AML-193 (cell line): ENCODE data around the gene EMILIN2.

ENCODE experiments used
- DNase-seq, 2 experiments: peaks; one replicate each; lab custom pipeline; 2025; lab: John Stamatoyannopoulos, UW

EMILIN2 gene

DNA sequence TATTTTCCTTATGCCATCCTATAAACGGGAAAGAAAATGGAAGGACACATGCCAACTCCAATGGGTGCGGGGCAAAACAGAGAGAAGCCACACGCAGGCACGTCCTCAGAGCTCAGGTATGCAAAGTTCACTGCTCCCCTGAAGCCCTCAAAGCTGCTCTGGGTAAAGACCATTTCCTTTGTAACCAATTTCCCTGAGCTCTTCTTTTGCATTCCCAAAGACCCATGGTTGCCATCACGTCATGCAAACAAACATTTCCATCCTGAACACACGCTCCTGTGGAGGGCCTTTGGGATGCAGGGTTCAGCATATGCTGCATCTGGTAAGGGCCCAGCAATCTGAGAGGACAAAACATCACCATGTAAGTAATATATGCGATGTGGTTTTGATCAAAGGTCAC, 69.4 kb downstream of the EMILIN2 start:
- DNase-seq: no peak

GRCh38 chr18:2917259-2918047, 70.6 kb downstream of the EMILIN2 start:
- DNase-seq: no peak

GRCh38 chr18:2918761-2919550, 72.2 kb downstream of the EMILIN2 start:
- no peak for DNase-seq

- DNase-seq: no peak
These were observed 72.8 kb downstream of the EMILIN2 start for GRCh38 chr18:2919600-2919999.

DNA sequence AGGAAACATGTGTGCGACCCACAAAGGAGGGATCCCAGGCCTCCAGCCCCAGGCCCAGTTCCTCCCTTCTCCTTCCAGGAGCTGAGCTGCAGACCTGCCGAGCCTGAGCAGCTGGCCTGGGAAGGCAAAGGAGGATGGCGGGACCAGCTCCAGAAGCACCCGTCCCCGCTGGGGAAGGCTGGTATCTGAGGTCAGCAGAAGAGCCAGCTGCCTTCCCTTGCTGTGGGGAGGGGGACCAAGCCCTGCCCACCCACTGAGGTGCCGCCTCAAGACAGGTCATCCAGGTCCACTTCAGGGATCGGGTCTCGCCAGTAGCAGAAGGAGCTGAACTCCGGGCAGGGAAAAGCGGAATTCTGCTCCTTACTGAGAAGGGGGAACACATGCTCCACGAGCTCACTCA, 73.2 kb downstream of the EMILIN2 start:
- DNase-seq: no peak

GRCh38 chr18:2920546-2921343, 73.9 kb downstream of the EMILIN2 start:
- DNase-seq: no peak

DNA sequence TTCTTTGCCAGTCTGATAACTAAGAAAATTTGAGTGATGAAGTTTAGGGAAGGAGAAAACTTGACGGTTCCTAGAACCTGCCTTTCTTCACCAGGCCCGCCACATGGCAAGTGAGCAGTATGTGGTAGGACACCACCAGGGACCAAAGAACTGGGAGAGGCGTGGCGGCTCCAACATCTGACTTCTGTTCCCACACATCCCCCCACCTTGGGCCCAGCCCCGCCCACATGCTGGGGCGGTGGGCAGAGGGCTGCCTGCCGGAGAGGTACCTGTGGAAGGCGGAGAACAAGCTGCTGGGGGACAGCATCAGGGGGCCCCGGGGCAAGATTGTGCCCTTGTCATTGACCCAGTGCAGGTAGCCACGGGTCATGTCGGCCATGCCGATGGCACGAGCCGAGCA, 75.0 kb downstream of the EMILIN2 start:
- DNase-seq: no peak

DNA sequence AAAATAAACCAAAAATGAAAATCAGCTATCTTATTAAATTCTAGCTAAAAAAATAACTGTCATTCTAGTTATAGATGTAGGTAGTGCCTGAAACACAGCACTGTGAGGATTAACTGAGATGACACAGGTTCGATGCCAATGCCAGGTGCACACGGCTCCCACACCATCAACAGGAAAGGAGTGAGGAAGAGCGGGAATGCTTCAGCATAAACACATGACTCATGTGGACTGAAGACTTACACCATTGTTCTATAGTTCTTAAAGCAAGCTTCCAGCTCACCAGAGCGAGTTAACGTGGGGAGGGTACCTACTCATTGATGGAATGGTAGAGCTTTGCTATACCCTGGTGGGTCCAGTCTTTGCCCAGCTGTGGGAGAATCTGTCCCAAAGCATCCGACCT, 76.7 kb downstream of the EMILIN2 start:
- DNase-seq: no peak

- no peak for DNase-seq
These were observed 78.1 kb downstream of the EMILIN2 start for GRCh38 chr18:2924920-2925319.

- no peak for DNase-seq
These were observed 79.7 kb downstream of the EMILIN2 start for GRCh38 chr18:2926528-2926927.

DNA sequence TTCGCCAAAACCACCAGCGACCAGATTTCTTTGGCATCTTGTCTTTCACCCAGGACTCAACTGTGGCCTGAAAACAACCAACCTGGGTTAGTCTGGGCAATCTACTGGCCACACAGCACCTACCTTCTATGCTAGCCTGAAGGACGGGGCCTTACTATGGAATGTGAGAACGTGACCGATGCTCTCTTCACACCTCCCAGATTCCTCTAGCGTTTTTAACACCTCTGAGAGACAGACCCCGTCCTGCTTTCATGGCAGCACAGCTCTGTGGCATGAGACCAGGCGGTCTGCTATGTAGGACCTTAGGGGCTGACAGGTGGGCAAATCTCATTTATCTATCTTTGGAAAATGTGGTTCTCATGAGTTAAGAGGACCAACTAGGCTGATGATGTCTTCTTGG, 80.9 kb downstream of the EMILIN2 start:
- DNase-seq: no peak

- DNase-seq: peak; percentile 47 to 66
These were observed 85.7 kb downstream of the EMILIN2 start for GRCh38 chr18:2932247-2933181.

DNA sequence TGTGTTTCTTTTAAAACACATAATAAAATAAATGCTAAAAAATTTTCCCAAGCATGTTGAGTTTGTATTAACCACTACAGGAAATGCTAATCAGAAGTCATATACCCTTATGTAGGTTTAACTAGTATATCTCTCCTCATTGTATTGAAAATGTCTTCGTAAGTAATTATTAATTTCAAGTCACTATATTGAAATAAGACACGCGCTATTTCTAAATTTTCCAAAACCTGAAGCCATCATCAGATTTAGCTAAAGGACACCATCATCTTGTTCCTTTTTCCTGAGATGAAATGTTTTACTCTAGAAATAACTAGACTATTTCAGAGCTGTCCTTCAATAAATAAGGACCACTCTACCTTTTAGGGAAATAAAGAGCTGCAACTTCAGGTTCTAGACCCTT, 87.2 kb downstream of the EMILIN2 start:
- DNase-seq: no peak

DNA sequence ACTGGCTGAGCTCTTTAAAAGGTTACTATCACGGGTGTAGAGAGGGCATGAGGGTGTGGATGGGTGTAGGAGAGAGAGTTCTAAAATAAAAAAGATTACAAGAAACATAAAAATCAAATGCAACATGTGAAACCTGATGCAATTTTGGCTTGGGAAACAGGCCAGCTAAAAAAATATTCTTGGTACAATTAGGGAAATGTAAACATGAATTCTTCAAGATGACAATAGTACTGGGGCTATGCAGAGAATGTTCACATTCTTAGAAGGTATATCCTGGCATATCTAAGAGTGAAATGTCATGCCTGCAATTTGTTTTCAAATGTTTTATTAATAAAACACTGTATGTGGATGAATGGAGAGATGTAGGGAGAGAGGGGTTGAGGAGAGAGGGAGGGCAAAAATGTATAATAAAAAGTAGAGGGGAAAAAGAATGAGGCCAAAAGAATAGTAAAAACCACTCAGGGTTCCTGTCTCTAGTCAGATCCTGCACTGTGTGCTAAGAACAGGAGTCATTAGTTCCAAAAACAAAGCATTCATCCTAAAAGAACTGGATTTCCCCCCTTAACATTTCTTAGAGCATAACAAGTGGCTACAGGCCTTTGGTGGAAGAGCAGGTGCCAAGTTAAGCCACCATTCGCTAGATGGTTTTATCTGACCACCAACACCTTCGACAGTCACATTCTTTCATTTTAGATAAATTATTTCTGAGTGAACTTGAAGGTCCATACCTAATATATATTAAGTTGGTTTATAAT, 88.8 kb downstream of the EMILIN2 start:
- no peak for DNase-seq

GRCh38 chr18:2939317-2939716, 92.5 kb downstream of the EMILIN2 start:
- DNase-seq: no peak

- DNase-seq: no peak
These were observed 101.2 kb downstream of the EMILIN2 start for GRCh38 chr18:2948038-2948437.

DNA sequence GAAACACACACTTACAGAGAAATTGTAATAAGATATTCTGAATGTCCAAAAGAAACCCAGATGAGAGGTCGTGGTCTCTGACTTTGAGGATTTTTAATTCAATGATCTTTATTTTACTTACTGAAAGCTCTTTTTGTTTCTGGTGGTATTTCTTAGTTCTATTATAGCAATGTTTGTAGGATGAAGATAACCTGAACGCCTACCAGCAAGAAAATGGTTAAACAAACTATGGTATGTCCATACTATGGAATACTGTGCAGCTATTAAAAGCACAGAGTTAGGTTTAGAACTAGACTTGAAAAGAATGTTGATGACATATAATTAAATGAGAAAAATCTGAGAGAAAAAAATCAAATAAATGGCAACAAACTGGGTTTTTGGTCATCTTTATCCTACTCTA, 105.8 kb downstream of the EMILIN2 start:
- no peak for DNase-seq

DNA sequence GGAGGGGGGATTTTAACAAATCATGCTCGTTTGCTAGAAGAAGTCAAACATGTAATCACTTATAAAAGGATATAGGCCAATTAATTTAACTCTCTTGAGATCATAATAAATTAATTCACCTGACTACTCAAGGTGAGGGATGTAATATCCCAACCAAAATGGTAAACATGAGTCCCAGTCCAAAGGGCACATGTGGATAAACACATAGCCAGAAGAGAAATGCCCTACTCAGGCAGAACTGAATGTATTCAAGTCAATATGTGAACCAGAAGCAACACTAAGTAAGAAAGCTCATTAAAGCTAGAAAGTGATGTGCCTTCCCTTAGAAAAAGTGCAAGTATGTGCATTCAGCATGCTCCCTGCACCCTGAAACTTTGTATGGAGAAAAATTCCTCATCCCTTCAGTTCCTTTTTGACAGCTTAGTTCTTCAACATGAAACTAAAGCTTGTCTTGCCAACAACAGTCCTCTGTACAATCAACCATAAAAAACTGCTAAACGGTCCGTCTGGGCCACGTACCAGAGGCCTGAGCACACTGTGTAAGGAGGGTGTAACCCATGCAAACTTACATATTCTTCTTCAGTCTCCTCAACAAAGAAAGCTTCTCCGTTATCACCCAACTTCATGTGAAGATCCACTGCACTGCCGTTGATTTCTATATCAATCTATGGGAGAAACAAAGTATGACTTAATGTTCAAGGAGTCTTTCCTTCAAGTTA, 107.3 kb downstream of the EMILIN2 start:
- DNase-seq: no peak

DNA sequence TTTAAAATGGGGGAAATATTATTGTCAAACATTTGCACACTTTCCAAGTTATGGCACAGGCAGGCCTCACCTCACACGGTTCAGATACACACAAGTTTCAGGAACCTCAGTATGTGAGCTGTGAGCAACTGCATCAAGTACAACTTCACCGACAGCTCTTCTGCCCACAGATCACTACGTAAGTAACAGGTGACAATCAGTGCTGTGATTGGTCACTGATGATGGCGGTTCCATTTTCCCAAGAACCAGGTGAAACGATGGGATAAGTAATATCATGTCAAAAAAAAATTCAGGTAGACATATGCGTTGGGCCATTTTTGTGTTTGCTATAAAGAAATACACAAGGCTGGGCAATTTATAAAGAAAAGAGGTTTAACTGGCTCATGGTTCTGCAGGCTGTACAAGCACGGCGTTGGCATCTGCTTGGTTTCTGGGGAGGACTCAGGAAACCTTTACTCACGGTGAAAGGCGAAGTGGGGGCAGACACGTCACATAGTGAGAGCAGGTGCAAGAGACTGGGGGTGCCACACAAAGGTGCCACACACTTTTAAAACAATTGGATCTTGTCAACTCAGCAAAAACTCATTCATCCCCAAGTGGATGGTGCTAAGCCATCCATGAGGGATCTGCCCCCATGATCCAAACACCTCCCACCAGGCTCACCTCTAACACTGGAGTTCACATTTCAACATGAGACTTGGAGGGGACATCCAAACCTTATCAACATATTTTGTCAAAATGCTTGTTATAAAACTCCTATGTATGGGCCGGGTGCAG, 108.3 kb downstream of the EMILIN2 start:
- no peak for DNase-seq
